GM19043 (cell line): ENCODE measurements around the gene CFL2.
"Not testable (repeated sequence)": the region's sequence is repeated elsewhere in the genome, so short reads cannot be mapped to it uniquely, and the experiment has no call there.

Source experiments
- ATAC-seq: cut with Tn5 transposase; IDR thresholded peaks from one replicate; pipeline ENCODE4 v1.9.1; 2021; ENCODE audit warnings: low read depth; ENCODE audit not compliant: unreplicated experiment

CFL2 gene

DNA sequence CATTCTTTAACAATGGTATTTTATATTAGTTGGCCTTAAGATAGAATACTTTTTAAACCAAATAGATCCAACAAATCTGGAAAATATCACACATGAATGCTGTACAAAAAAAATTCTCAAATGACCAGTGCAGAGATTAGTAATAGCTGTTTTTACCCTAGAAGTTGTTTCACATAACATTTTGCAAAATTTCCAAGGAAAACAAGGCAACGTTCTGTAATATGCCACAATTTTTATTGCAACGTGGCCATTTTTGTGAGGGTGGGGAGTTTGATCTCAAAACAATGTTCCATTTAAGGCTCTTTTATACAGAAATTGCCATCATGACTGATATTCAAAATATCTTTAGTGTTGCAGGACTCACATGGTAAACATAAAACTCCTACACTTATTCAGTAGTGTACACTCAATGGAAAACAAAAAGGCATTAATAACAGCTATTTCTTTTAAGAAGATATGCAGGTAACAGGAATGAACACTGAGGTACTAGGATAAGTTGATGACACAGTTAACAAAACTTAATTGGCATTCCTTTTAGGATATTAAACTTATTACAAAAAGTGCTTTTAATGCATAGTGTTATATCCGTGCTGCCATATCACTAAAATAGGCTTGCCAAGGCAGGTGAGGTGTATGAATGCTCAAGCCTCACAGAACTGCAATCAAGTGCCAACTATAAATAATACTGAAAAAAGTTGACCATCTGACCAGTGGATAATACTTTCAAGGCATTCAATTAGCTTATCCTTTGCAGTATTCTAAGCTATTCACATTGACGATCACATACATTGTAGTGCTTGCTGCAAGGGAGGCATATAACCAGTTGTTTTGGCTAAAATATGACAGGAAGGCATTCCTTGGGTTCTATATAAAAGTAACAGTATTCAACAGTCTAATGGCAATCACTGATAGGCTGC is 2.3 kb downstream of the CFL2 start:
- ATAC-seq, result no peak

DNA sequence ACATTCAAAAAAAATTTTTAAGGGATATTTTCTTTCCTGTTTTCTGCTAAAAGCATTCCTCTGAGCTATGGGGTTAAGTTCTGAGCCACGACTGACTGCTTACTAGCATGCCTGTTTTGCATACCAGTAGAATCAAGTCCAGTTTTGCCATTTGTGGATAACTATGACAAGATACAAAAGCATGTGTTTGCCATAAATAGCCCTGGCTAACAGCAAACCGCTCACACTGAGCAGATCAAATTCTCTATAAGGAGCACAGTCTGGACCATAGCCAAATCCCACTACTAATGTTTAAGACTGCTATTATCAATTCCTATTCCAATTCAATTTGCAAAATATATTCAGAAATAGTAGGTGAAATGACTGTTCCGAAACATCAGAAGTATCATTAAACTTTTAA is 3.2 kb downstream of the CFL2 start:
- ATAC-seq, result no peak

DNA sequence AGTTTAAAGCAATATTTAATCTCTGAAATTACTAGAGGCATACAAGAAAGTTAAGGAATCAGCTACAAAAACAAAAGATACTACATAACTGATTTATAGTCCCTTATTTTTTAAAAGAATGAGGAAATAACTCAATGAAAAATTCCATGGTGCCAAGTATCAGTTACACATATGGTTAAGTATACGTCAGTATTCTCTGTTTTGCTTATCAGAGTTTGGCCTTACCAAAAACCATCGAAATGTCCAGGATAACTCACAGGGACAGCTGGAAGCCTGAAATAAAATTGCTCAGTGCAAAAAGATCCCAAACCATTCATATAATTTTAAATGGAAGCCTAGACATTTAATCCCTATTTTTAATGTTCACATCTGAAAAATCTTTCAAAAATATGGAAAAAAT is 3.6 kb downstream of the CFL2 start:
- ATAC-seq, result no peak

DNA sequence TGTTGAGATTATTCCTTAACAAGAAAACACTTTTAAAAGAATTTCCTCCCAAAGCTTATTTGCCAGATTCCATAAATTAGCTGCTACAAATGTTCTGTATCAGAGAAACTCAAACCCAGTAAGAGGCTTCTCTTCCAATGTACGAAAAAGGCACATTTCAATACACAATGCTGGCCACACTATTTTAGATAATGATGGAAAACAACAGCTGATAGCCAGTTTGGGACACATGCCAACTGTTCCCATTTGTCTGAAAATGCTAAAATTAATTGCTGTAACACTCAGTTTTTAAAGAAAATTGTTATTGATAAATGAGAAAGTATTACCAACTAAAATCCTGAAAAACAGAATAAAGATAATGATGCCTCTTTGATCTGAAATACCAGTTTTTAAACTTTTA is 4.4 kb downstream of the CFL2 start:
- ATAC-seq, result no peak

DNA sequence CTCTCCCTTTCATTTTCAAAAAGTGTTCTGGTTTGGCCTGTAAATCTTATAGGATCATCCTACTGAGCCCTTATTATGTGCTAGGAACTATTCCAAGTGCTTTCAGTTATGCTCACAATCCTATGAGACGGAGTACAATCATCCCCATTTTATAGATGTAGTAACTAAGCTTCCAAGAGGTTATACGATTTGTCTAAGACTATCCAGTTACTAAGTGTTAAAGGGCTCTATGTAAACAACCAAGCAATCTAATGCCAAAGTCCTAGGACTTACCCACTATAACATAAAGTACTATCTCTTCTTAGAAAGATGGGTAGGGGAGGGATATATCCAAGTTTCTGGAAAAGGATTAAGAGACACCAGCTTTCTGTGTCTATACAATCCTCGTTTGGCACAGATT is 6.7 kb downstream of the CFL2 start:
- no peak for ATAC-seq

DNA sequence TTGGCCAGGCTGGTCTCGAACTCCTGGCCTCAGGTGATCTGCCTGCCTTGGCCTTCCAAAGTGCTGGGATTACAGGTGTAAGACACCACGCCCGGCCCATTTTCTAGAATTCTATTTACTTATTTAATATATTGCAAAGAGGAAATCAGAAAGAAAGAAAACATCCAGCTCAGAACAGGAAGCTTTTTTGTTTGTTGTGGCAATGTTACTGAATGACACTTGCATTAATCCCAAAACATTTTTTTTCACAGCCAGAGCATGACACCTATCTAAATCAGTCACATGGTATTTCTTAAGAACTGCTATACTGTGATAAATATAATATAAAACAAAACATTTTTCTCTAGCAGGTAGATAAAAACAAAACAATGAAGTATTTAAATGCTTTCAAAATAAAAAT is 12.6 kb downstream of the CFL2 start:
- ATAC-seq, result no peak

DNA sequence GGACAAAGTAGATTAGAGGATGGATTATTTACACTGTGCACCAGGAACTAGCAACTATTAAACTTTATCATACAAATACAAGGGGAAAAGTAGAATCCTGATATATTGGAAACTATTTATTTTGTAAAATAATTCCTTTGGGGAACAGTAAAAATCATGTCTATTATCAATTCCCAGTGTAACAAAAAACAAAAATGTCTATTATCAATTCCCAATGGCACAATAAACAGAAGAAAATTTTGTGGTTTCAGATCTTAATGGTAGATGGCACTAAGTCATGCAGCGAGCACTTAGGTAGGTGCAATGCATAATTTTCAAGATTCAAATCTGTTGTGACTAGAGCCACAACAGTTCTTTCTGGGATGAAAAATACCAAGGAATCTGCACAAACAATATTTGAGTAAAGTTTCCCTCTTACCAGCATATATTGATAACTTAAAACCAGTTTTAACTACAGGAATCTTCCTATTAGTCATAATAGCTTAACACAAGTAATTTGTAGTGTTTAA is 13.7 kb downstream of the CFL2 start:
- ATAC-seq, result no peak

DNA sequence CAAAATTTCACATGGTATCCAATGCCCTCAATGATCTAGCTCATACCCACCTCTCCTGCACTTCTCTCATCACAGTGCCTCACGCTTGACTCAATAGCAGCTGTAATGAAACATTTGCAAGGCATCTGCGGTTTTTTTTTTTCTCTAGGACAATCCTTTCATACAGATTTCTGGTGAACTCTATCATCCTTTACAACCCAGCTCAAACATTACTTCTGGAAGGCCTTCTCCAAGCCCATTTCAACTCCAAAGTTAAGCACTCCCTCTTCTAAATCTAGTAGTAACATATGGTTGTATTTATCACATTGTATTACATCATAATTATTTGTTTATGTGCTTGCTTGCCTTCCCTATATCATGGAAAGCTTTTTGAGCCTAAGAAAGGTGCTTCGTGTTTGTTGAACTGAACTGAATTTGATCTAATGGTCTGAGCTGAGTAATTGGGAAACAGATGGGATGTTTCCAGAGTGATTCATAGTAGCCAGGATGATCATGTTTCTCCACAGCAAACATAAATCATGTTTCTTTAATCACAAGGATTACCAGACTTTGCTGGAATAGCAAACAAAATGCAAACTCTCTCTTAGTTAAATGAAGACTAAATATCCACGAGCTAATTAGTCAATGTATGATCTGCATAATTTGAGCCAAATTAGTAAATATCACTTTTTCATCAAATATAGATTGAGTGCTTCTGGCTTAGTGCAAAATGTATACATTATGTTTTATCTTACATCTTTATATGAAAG is 14.3 kb downstream of the CFL2 start:
- no peak for ATAC-seq

DNA sequence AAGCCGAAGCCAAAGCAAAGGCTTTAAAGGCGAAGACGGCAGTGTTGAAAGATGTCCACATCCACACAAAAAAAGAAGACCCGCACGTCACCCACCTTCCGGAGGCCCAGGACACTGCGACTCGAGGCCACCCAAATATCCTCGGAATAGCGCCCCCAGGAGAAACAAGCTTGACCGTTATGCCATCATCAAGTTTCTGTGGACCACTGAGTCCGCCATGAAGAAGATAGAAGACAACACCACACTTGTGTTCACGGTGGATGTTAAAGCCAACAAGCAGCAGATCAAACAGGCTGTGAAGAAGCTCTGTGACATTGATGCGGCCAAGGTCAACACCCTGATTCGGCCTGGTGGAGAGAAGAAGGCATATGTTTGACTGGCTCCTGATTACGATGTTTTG is 20.2 kb downstream of the CFL2 start:
- not testable (repeated sequence) for ATAC-seq

DNA sequence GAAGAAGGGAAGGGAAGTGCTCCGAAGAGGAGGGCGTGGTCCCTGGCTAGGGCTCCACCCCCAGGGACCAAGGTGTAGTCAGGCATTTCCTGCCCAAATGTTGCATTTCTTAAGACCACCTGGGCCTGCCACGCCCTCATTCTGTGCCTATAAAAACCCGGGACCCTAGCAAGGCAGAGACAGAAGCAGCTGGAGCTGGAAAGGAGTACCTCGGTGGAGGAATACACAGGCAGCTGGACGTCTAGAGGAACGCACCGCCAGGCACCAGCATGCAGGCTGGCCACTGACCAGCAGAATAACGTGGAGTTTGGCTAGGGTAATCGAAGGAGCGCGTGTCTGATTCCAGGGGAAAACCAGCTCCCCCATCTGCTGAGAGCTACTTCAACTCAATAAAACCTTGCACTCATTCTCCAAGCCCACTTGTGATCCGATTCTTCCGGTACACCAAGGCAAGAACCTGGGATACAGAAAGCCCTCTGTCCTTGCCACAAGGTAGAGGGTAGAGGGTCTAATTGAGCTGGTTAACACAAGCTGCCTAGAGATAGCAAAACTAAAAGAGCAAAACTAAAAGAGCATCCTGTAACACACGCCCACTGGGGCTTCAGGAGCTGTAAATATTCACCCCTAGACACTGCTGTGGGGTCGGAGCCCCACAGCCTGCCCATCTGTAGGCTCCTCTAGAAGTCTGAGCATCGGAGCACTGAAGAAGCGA is 21.0 kb downstream of the CFL2 start:
- no peak for ATAC-seq

DNA sequence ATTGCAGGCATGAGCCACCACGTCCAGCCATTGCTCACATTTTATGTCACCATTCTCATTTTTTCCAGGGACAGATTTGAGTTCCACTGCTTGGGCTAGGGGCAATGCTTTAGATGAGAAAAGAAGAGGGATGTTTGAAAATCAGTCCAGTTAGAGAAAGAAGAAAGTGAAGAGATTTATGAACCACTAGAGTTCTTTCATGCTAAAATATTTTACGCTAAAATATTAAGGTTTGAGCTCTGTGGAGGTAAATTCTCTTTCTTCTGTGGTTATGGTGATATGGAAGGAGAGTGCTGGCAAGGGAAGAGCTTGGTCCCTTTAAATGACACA is 21.5 kb downstream of the CFL2 start:
- ATAC-seq, result no peak

DNA sequence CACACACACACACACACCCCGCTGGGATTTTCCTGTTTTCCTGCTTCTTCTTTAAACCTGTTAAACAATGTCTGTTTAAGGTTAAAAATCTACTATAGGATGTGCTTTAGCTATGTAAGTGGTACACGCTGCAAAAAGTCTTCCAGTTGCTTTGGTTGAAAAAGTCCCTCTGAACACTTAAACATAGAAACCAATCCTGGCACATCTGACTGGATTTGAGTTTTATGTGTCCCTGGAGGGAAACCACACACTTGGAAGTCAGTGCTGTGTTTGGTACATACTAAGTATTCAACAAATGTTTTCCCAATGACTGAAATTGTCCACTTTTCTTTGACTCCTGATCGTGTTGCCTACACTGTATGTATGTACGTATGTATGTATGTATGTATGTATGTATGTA is 22.0 kb downstream of the CFL2 start:
- ATAC-seq, result no peak

DNA sequence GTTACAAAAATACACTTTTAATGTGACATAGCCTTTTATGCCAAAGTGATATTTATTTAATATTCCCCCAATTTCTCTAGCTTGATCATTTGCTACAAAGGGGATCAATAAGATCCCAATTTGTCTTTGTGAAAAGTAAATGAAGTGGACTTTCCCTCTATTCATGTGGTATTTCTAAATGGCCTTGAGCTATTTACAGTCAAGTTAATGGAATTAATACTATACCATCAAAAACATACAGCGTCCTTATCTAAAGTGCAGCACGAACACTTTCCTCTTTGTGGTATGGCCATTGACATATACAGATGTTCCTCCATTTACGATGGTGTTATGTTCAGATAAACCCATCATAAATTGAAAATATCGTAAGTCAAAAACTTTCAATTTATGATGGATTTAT is 23.2 kb downstream of the CFL2 start:
- ATAC-seq, result no peak

DNA sequence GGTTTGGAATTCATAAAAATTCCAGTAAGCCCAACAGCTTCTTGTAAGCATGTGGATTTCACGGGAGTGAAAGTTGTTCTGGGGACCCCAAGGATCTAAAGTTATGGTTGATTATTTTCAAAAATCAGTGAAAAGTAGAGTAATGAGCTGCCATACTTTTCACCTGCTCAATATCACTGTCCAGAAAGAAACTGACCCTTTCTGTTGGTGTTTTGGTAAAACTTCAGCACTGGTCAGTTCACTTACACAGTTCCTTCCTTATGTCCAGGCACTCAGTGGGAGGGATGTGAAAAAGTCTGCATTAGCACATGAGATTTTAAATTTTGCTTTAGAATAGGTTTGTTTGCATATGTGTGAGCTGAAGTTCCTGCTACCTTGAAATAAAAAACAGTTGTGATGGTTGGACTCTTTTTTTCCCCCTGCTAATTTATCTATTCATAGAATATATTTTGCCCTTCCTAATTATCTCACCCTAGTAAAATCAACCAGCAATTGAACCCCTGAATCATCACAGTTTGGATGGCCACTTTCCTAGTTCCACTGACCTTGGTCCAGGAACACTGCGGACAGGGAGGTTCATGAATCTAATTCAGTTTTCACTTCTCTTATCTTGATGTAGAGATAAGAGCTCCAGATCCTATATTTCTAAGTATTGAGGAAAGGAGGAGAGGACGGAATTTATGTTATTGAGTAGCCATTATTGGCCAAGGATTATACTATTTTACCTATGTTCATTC is 25.8 kb downstream of the CFL2 start:
- ATAC-seq, result no peak

DNA sequence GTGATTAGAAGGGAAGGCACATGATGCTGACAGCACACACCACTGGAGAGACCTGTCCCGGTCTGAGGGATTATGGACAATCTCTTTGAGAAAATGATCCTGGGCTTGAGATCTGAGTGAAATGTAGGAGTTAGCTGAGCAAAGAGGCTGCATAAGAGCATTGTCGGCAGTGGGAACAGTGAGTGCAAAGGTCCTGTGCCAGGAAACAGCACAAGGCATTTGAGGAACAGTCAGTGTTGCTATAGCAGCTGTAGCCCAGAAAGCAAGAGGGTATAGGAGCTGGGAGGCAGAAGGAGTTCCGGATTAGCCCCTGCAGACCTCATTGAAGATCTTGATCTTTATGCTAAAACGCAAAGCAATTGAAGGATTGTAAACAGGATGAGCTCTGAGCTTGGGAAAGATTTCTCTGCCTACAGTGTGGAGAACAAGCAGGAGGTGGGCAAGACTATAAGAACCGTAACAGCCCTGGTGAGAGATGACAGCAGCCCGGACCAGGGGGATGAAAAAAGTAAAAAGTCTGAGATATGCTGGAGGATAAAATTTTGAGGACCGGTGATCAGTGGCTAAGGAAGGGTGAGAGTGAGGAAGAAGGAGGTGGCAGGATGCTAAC is 28.5 kb downstream of the CFL2 start:
- ATAC-seq, result no peak

DNA sequence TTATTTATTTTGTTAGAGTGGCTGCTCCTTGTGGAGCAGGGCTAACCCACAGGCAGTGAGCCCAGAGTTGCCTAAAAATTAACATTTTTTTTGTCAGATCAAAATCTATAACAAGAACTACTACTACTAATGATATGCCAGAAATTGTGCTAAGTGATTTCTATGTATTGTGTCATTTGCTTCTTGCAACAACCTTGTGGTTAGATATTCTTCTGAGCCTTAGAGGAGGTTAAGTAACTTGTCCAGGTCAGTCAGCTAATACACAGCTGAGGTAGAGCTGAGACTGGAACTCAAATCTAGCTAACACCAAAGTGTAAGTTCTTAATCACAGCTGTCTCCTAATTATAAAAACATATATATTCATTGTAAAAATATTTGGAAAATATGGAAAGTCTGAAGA is 29.8 kb downstream of the CFL2 start:
- ATAC-seq, result no peak

DNA sequence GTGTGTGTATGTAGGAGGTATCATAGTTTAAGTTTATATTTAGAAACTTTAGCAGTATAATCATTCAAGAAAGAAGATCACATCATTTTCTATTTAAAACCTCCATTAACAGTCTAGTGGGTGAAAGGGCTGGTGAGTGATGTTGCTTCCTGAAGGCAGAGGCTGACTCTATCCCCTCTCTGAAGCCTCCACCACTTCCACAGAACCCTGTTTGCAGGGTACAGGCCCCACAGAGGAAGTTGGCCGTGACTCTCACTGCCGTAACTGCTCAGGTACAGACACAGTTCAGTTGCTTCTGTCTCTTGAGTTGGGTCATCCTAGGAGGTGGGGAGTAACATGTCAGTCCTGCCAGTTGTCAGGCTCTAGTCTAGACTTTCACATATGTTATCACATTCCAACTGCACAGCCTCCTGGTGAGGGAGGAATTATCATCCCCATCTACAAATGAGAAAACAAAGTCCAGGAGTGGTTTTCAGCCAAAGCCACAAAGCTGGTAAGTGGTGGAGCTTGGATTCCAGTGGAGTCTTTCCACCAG is 31.5 kb downstream of the CFL2 start:
- no peak for ATAC-seq

DNA sequence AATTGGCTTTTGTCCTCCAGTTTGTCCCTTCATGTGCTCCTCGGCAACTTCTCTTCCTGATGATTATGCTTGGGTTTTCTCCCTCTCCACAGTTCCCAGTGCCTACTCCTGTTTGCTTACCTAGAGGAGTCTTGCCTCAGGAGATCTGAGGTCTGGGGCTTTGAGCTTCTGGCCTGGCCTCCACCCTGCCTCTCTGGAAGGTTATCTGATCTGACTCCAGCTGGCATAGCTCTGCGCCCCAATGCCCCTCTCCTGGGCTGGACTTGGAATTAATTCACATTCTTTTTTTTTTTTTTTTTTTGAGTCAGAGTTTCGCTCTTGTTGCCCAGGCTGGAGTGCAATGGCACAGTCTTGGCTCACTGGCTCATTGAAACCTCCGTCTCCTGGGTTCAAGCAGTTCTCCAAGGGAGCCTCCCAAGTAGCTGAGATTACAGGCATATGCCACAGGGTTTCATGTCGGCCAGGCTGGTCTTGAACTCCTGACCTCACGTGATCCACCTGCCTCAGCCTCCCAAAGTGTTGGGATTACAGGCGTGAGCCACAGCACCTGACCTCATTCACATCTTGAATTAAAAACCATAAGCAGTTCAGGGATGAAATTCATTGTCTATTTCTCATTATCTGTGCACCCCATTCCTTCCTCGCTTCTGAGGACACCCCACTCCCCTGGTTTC is 33.5 kb downstream of the CFL2 start:
- no peak for ATAC-seq

DNA sequence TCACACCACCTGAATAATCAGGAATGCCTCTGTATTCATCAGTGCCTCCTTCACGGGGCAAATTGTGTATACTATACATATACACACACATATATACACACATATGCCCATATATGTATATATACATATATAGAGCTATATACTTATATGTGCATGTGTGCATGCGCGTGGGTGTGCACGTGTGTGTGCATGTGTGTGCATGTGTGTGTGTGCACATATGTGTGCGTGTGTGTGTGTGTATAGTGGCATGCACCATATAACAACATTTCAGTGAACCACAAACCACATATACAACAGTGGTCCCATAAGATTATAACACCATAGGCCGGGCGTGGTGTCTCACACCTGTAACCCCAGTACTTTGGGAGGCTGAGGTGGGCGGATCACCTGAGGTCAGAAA is 35.7 kb downstream of the CFL2 start:
- ATAC-seq, result no peak
